H1 (cell line): ENCODE results near the gene SORBS1. TPM values are rescaled to one million over a fixed set of nuclear protein-coding genes. Genes with fewer than 3 reads are reported as not detected.

ENCODE experiments used
- CTCF ChIA-PET: fragments of 300-600 bp; sonication (Branson Sonifier 250); formaldehyde crosslinking; loops from one replicate; lab custom pipeline; 2021; ENCODE audit not compliant: partially characterized antibody; lab: Charles Lee
- POLR2A ChIA-PET: fragments of 300-600 bp; sonication (Branson Sonifier 250); formaldehyde crosslinking; loops from one replicate; lab custom pipeline; 2021; ENCODE audit warnings: inconsistent platforms; ENCODE audit not compliant: partially characterized antibody; lab: Charles Lee
- DNase-seq, 2 experiments: peaks; one replicate each; pipeline versions ENCODE4 v3.0.0 to v3.0.0-alpha.2; 2010 to 2022; ENCODE audit warnings: low spot score in 2 of 2, low read depth in 1 of 2, mixed read lengths in 1 of 2
- FAIRE-seq: peaks from 2 replicates; lab custom pipeline; 2011; peaks lifted over from hg19 to GRCh38; lab: Jason Lieb, UNC
- H2AFZ ChIP-seq: 2 replicates; pipeline ENCODE4 v1.8.1; 2012; ENCODE audit warnings: low read length, inconsistent platforms
- H2AK5ac ChIP-seq: 2 replicates; pipeline ENCODE4 v1.6.1; 2013; ENCODE audit warnings: low read depth, low read length
- H2BK120ac ChIP-seq: replicated peaks from 2 replicates; pipeline ENCODE3; 2013; ENCODE audit warnings: low read depth, low read length, inconsistent platforms
- H2BK12ac ChIP-seq: 2 replicates; pipeline ENCODE4 v1.6.1; 2013; ENCODE audit warnings: low read depth, low read length
- H2BK15ac ChIP-seq: 2 replicates; pipeline ENCODE4 v1.6.1; 2013; ENCODE audit warnings: low read length
- H2BK20ac ChIP-seq: 2 replicates; pipeline ENCODE4 v1.6.1; 2013; ENCODE audit warnings: low read length
- H2BK5ac ChIP-seq: 2 replicates; pipeline ENCODE4 v1.6.1; 2013; ENCODE audit warnings: low read depth, low read length
- H3K14ac ChIP-seq: 2 replicates; pipeline ENCODE4 v1.6.1; 2013; ENCODE audit warnings: inconsistent platforms; ENCODE audit not compliant: insufficient read length
- H3K18ac ChIP-seq: 2 replicates; pipeline ENCODE4 v1.6.1; 2013; ENCODE audit warnings: low read length; ENCODE audit errors: extremely low read depth
- H3K23ac ChIP-seq: 2 replicates; pipeline ENCODE4 v1.6.1; 2013; ENCODE audit warnings: inconsistent platforms; ENCODE audit not compliant: insufficient read length
- H3K23me2 ChIP-seq: 2 replicates; pipeline ENCODE4 v1.6.1; 2013; ENCODE audit warnings: low read depth, low read length
- H3K27ac ChIP-seq: 2 replicates; pipeline ENCODE4 v1.6.1; 2011; ENCODE audit warnings: low read depth, low read length, inconsistent platforms
- H3K27me3 ChIP-seq, 4 experiments: replicated peaks in 1 of 4; 1 replicate in 1 of 4; 2 replicates in 3 of 4; pipeline versions ENCODE4 v1.6.1 to v1.8.1; 2011 to 2013; ENCODE audit warnings: low read length in 3 of 4, mild to moderate bottlenecking in 3 of 4, inconsistent platforms in 2 of 4, mixed read lengths in 2 of 4, moderate library complexity in 1 of 4; ENCODE audit not compliant: control insufficient read depth in 3 of 4, insufficient read depth in 3 of 4; ENCODE audit errors: extremely low read depth in 1 of 4
- H3K36me3 ChIP-seq, 4 experiments: 2 replicates each; pipeline versions ENCODE4 v1.6.1 to v1.8.1; 2011 to 2013; ENCODE audit warnings: mild to moderate bottlenecking in 4 of 4, low read length in 3 of 4, moderate library complexity in 2 of 4, control low read depth in 1 of 4, inconsistent platforms in 1 of 4; ENCODE audit not compliant: insufficient read depth in 4 of 4, control insufficient read depth in 2 of 4
- H3K4ac ChIP-seq: replicated peaks from 2 replicates; pipeline ENCODE3; 2013; ENCODE audit warnings: low read length, low read depth, mixed read lengths, inconsistent platforms; ENCODE audit not compliant: insufficient read length
- H3K4me1 ChIP-seq, 4 experiments: replicated peaks in 1 of 4; 1 replicate in 1 of 4; 2 replicates in 3 of 4; pipeline versions ENCODE4 v1.6.1 to v1.8.1; 2011 to 2013; ENCODE audit warnings: low read length in 3 of 4, inconsistent platforms in 2 of 4, mixed read lengths in 1 of 4; ENCODE audit not compliant: insufficient read depth in 4 of 4, control insufficient read depth in 3 of 4
- H3K4me2 ChIP-seq, 2 experiments: 2 replicates each; pipeline versions ENCODE4 v1.6.1 to v1.8.1; 2011 to 2013; ENCODE audit warnings: low read depth in 2 of 2, low read length in 2 of 2, control low read depth in 1 of 2, inconsistent platforms in 1 of 2, mild to moderate bottlenecking in 1 of 2; ENCODE audit not compliant: insufficient read depth in 1 of 2
- H3K4me3 ChIP-seq, 4 experiments: fragments of 200-600, 300-600 bp in 1 of 4; sonication (generic), shearing (Covaris generic), sonication (Bioruptor Twin) in 1 of 4; 2 replicates each; pipeline versions ENCODE4 v1.5.1 to v1.8.1; 2011 to 2016; ENCODE audit warnings: low read length in 4 of 4, low read depth in 3 of 4, control low read depth in 2 of 4, inconsistent platforms in 2 of 4, mild to moderate bottlenecking in 2 of 4, mixed read lengths in 1 of 4, moderate library complexity in 1 of 4; ENCODE audit not compliant: insufficient read depth in 2 of 4; ENCODE audit errors: extremely low read depth in 1 of 4
- H3K56ac ChIP-seq: replicated peaks from 2 replicates; pipeline ENCODE3; 2013; ENCODE audit warnings: low read depth, mild to moderate bottlenecking, mixed read lengths, low read length, inconsistent platforms; ENCODE audit not compliant: insufficient read length
- H3K79me1 ChIP-seq: 2 replicates; pipeline ENCODE4 v1.6.1; 2013; ENCODE audit warnings: low read depth, low read length, control low read depth
- H3K79me2 ChIP-seq, 2 experiments: 2 replicates each; pipeline versions ENCODE4 v1.6.1 to v1.8.1; 2012 to 2013; ENCODE audit warnings: low read length in 2 of 2, mild to moderate bottlenecking in 2 of 2, inconsistent platforms in 1 of 2; ENCODE audit not compliant: insufficient read depth in 2 of 2, control insufficient read depth in 1 of 2
- H3K9ac ChIP-seq, 4 experiments: replicated peaks in 1 of 4; 1 replicate in 1 of 4; 2 replicates in 3 of 4; pipeline versions ENCODE4 v1.6.1 to v1.8.1; 2011 to 2013; ENCODE audit warnings: low read depth in 3 of 4, low read length in 3 of 4, control low read depth in 2 of 4, mild to moderate bottlenecking in 2 of 4, moderate library complexity in 2 of 4, inconsistent platforms in 1 of 4; ENCODE audit errors: extremely low read depth in 1 of 4
- H3K9me3 ChIP-seq, 2 experiments: 2 replicates each; pipeline versions ENCODE4 v1.6.1 to v1.8.1; 2012 to 2013; ENCODE audit warnings: mild to moderate bottlenecking in 2 of 2, moderate library complexity in 2 of 2, control low read depth in 1 of 2, inconsistent platforms in 1 of 2, low read depth in 1 of 2, low read length in 1 of 2, mixed read lengths in 1 of 2; ENCODE audit not compliant: insufficient read depth in 2 of 2
- H4K20me1 ChIP-seq, 2 experiments: replicated peaks in 1 of 2; 2 replicates each; pipeline versions ENCODE3 to v1.8.1; 2011 to 2013; ENCODE audit warnings: inconsistent platforms in 2 of 2, low read length in 2 of 2, mild to moderate bottlenecking in 1 of 2; ENCODE audit not compliant: insufficient read depth in 2 of 2, control insufficient read depth in 1 of 2
- H4K5ac ChIP-seq: 2 replicates; pipeline ENCODE4 v1.6.1; 2013; ENCODE audit warnings: low read length, low read depth, mixed read lengths, inconsistent platforms; ENCODE audit not compliant: insufficient read length
- H4K8ac ChIP-seq: 2 replicates; pipeline ENCODE4 v1.8.0; 2013; ENCODE audit warnings: mild to moderate bottlenecking, moderate library complexity, low read length, inconsistent platforms; ENCODE audit not compliant: insufficient read depth; ENCODE audit errors: extremely low read depth
- H4K91ac ChIP-seq: replicated peaks from 2 replicates; pipeline ENCODE3; 2013; ENCODE audit warnings: low read length, mixed read lengths, inconsistent platforms; ENCODE audit not compliant: insufficient read length
- PHF8 ChIP-seq: fragments of 200-600 bp; sonication (generic); conservative IDR thresholded peaks from 2 replicates; pipeline ENCODE4 v1.7.1; 2012; ENCODE audit warnings: low read depth, mild to moderate bottlenecking, inconsistent platforms, low read length, moderate library complexity
- POLR2A ChIP-seq, 2 experiments: IDR thresholded peaks; 1 replicate in 1 of 2; 2 replicates in 1 of 2; pipeline ENCODE4 v1.6.1; 2011; ENCODE audit warnings: low read depth in 2 of 2, low read length in 2 of 2, mild to moderate bottlenecking in 2 of 2; ENCODE audit errors: control extremely low read depth in 1 of 2
- SP2 ChIP-seq: IDR thresholded peaks from 2 replicates; pipeline ENCODE4 v1.6.1; 2012; ENCODE audit warnings: mild to moderate bottlenecking, low read length, inconsistent platforms
- WGBS, 2 experiments: shearing (Covaris generic) in 1 of 2; methylation state at CpG; one replicate each; pipeline versions ENCODE4 v1.1.6 to v1.1.7; 2013 to 2015; ENCODE audit warnings: low lambda C conversion rate in 2 of 2, mixed read lengths in 2 of 2, inconsistent platforms in 1 of 2, low coverage in 1 of 2, missing lambda C conversion rate in 1 of 2; ENCODE audit not compliant: insufficient replicate concordance in 2 of 2, insufficient coverage in 1 of 2, insufficient read length in 1 of 2; ENCODE audit errors: extremely low coverage in 1 of 2, missing lambda C conversion rate in 1 of 2; 5-methylcytosine and 5-hydroxymethylcytosine counted together
- polyA plus RNA-seq, 7 experiments: library from polyadenylated mRNA; depleted of rRNA in 3 of 7; stranded (reverse) in 5 of 7; unstranded in 2 of 7; fragments of >200 nt in 5 of 7; fragments of 200-250 nt in 2 of 7; gene quantifications; 1 replicate in 5 of 7; 2 replicates in 1 of 7; 4 replicates in 1 of 7; pipeline versions ENCODE4 v1.2.1 to v1.2.3, GENCODE V29; 2011 to 2013; ENCODE audit warnings: missing spikeins in 2 of 7, mixed read lengths in 2 of 7
- total RNA-seq: library from RNA; stranded (reverse); fragmentation: NEBNext Ultra II Directional; extraction: Animal tissue kit (Norgen Biotek cat#: 25700); gene quantifications from 2 replicates; pipeline ENCODE4 v1.2.1, GENCODE V29; 2021

Gene SORBS1
- total and polyA plus RNA-seq, 2 of the 8 experiments (the other 6 are each of a cell fraction or from before 2014, with no cell fraction given): 16.0 to 35.0 TPM

- Histone ChIP-seq H3K79me1 (peaks cover 16% of the 10 kb centered on the region), H3K18ac (no peak overlapping the region), H2AFZ (no peak overlapping the region), H3K27me3 (no peaks in the 10 kb centered on the region), H3K36me3 (no peaks in the 10 kb centered on the region), H4K8ac (no peak overlapping the region), H3K4me2 (no peak overlapping the region), H4K20me1 (peaks cover 2 to 9% of the 10 kb centered on the region in 2 experiments), H3K23me2 (no peaks in the 10 kb centered on the region), H2BK20ac (no peak overlapping the region), H3K4me1 (peaks cover 0 to 17% (median 7%) of the 10 kb centered on the region in 4 experiments; a peak in 3 of 7 replicates), H4K91ac (no peak overlapping the region), H3K56ac (no peak overlapping the region), H2AK5ac (no peak overlapping the region), H3K14ac (no peak overlapping the region), H3K4ac (no peak overlapping the region), H2BK12ac (no peak overlapping the region), H4K5ac (no peak overlapping the region), H2BK5ac (no peak overlapping the region), H3K27ac (no peak overlapping the region), H3K9me3 (no peaks in the 10 kb centered on the region), H3K9ac (no peak overlapping the region), H2BK15ac (no peak overlapping the region), H3K79me2 (peaks cover 30 to 96% of the 10 kb centered on the region in 2 experiments), H2BK120ac (no peak overlapping the region), H3K23ac (no peak overlapping the region), H3K4me3 (no peak overlapping the region)
- DNase-seq (no peak), FAIRE-seq (no peak)
- ChIA-PET POLR2A (interaction anchor here (0.9 to 2.4 kb wide), 4 partner anchors 11 to 53 kb away, joined by 3 to 6 read pairs (median 4); no protein-coding TSS in a partner anchor), CTCF (interaction anchor here (0.6 to 2.3 kb wide), 9 partner anchors 8 to 1929 kb away, joined by 3 to 14 read pairs (median 3); no protein-coding TSS in a partner anchor)
- WGBS, 2 experiments: 100% methylated on average over 2 of the region's 2 CpGs; no CpG with 5 or more reads in 1 of the 2 experiments
- TF ChIP-seq PHF8 (no peak), POLR2A (IDR thresholded peaks at IDR 0.05; ENCODE audit: control extremely low read depth in 1 of 2, low read depth in 2 of 2, low read length in 2 of 2) (no peak), SP2 (no peak)
These were observed 280.0 kb downstream of the SORBS1 start for GRCh38 chr10:95281206-95281605.
